ENCODE measurements around the gene ABLIM2.
A peak's percentile ranks its signal among the peaks of the same experiment; 100 is the strongest.

ABLIM2 gene

DNA sequence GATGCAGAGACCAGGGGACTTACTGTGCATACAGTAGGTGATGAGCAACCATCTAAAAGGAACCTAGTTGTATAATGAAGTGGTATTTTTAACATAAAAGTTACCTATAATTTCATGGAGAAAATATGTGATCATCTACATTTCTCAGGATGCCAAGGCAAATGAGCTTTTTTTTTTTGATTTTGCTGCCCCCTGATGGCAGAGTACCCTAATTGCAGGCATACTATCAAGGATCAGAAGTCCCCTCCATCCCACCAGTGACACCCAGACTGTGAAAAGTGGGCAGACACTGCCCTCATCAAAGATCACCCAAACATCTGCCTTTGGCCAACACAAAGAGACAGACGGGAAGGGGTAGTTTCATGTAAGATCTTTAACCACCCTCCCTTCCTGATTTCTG is 9.6 kb upstream of the ABLIM2 start:
- TF ChIP-seq JUND (IDR thresholded peaks at IDR 0.05; ENCODE audit: low read depth) = no peak
- in situ Hi-C loops (cut with HindIII; ENCODE audit: low pct_unique_long_range_greater_than_20kb, low sequenced_read_pairs) = no loop called here
- DNase-seq (ENCODE audit: low read depth in 1 of 2, low spot score in 1 of 2) = no peak

DNA sequence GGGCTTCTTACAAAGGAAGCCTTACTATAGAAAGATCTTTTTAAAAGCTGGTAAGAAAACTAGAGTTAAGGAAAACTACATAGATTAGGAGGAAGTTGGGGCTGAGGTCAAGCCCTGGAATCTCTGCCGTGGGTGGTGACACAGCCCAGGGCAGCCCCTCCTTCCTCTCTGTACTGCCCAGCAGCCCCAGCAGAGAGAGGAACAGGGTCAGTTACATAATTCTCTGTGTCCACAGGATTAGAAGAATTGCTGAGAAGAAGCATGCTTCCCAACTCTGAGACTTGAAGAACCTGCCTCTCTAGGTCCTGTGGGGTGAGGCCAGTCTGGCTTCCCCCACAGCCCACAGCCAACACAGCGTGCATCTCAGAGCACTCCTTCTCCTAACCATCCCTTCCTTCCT is 9.2 kb upstream of the ABLIM2 start:
- no peak for TF ChIP-seq JUND (IDR thresholded peaks at IDR 0.05; ENCODE audit: low read depth)
- in situ Hi-C loops (cut with HindIII; ENCODE audit: low pct_unique_long_range_greater_than_20kb, low sequenced_read_pairs) = no loop called here
- no peak for DNase-seq (ENCODE audit: low read depth in 1 of 2, low spot score in 1 of 2)

- no peak for TF ChIP-seq JUND (IDR thresholded peaks at IDR 0.05; ENCODE audit: low read depth)
- in situ Hi-C loops (cut with HindIII; ENCODE audit: low pct_unique_long_range_greater_than_20kb, low sequenced_read_pairs) = no loop called here
- no peak for DNase-seq (ENCODE audit: low read depth in 1 of 2, low spot score in 1 of 2)
Measured at GRCh38 chr4:8167291-8167690, 8.7 kb upstream of the ABLIM2 start.

- no peak for TF ChIP-seq JUND (IDR thresholded peaks at IDR 0.05; ENCODE audit: low read depth)
- no peak for DNase-seq (ENCODE audit: low read depth in 1 of 2, low spot score in 1 of 2)
- in situ Hi-C loops (cut with HindIII; ENCODE audit: low pct_unique_long_range_greater_than_20kb, low sequenced_read_pairs) = no loop called here
Measured at GRCh38 chr4:8165374-8165896, 6.8 kb upstream of the ABLIM2 start.

GRCh38 chr4:8164687-8165086 is 6.1 kb upstream of the ABLIM2 start:
- no peak for TF ChIP-seq JUND (IDR thresholded peaks at IDR 0.05; ENCODE audit: low read depth)
- DNase-seq (ENCODE audit: low read depth in 1 of 2, low spot score in 1 of 2) = no peak
- in situ Hi-C loops (cut with HindIII; ENCODE audit: low pct_unique_long_range_greater_than_20kb, low sequenced_read_pairs) = no loop called here

- in situ Hi-C loops (cut with HindIII; ENCODE audit: low pct_unique_long_range_greater_than_20kb, low sequenced_read_pairs) = no loop called here
- DNase-seq (ENCODE audit: low read depth in 1 of 2, low spot score in 1 of 2) = no peak
- TF ChIP-seq JUND (IDR thresholded peaks at IDR 0.05; ENCODE audit: low read depth) = no peak
Measured at GRCh38 chr4:8164194-8164565, 5.6 kb upstream of the ABLIM2 start.

DNA sequence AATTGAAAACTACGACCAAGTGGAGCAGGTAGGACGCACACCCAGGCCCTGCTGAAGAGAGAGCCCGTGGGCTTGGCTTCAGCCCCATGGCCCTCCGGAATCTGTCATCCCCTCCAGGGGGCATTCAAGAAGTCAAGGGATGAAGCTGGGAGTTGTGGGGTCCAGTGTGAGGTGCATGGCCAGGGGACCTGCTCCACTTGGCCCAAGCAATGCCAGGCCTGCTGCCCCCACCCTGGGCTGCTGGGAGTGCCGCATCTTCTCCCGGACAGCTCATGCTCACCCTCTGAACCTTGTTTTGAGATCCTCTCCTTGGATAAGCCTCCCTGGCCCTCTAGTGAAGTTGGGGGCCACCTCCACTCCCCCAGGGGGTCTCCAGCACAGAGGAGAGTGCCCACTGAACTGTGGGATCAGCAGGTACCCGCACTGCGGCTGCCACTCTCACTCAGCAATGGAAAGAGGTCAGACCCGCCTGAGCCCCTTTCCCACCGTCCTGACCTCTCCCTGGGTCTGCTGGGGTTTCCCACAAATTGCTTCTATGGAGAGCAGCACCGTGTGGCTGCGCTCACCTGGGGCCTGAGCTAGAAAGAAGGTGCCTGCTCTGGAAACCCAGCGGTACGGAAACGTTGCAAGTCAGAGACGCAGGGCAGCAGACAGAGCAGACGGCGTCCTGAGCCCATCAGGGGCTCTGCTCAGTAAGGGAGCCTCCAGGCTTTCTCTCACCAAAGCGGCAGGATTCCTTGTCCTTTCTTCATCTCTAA is 5.0 kb upstream of the ABLIM2 start:
- in situ Hi-C loops (cut with HindIII; ENCODE audit: low pct_unique_long_range_greater_than_20kb, low sequenced_read_pairs) = no loop called here
- no peak for DNase-seq (ENCODE audit: low read depth in 1 of 2, low spot score in 1 of 2)
- TF ChIP-seq JUND (IDR thresholded peaks at IDR 0.05; ENCODE audit: low read depth) = no peak

- in situ Hi-C loops (cut with HindIII; ENCODE audit: low pct_unique_long_range_greater_than_20kb, low sequenced_read_pairs) = no loop called here
Measured at GRCh38 chr4:8163026-8163425, 4.4 kb upstream of the ABLIM2 start.

DNA sequence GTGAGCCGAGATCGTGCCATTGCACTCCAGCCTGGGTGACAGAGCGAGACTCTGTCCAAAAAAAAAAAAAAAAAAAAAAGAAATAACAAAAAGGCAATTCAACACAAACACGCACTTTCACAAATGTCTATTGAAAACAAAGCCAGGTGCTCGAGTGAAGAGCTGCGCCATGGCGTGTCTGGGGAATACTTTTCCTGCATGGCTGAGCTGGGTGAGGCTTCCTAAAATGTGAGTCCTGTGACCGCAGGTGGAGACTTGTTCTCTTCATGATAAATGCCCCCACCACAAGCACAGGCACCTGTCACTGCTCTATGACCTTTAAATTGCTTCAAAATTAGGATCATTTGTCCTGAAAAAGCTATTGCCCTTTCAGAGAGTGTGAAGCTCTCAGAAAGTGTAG is 4.0 kb upstream of the ABLIM2 start:
- in situ Hi-C loops (cut with HindIII; ENCODE audit: low pct_unique_long_range_greater_than_20kb, low sequenced_read_pairs) = no loop called here
- no peak for TF ChIP-seq JUND (IDR thresholded peaks at IDR 0.05; ENCODE audit: low read depth)
- no peak for DNase-seq (ENCODE audit: low read depth in 1 of 2, low spot score in 1 of 2)

More at GRCh38 chr4:8163026-8163425, 4.4 kb upstream of the ABLIM2 start:
- no peak for DNase-seq (ENCODE audit: low read depth in 1 of 2, low spot score in 1 of 2)
- TF ChIP-seq JUND (IDR thresholded peaks at IDR 0.05; ENCODE audit: low read depth) = no peak

GRCh38 chr4:8160572-8160971 is 2.0 kb upstream of the ABLIM2 start:
- in situ Hi-C loops (cut with HindIII; ENCODE audit: low pct_unique_long_range_greater_than_20kb, low sequenced_read_pairs) = no loop called here
- DNase-seq (ENCODE audit: low read depth in 1 of 2, low spot score in 1 of 2) = peak in 1 of 2 experiments; percentile 32
- no peak for TF ChIP-seq JUND (IDR thresholded peaks at IDR 0.05; ENCODE audit: low read depth)

- in situ Hi-C loops (cut with HindIII; ENCODE audit: low pct_unique_long_range_greater_than_20kb, low sequenced_read_pairs) = no loop called here
- DNase-seq (ENCODE audit: low read depth in 1 of 2, low spot score in 1 of 2) = no peak
- no peak for TF ChIP-seq JUND (IDR thresholded peaks at IDR 0.05; ENCODE audit: low read depth)
Measured at GRCh38 chr4:8160233-8160560, 1.6 kb upstream of the ABLIM2 start.

DNA sequence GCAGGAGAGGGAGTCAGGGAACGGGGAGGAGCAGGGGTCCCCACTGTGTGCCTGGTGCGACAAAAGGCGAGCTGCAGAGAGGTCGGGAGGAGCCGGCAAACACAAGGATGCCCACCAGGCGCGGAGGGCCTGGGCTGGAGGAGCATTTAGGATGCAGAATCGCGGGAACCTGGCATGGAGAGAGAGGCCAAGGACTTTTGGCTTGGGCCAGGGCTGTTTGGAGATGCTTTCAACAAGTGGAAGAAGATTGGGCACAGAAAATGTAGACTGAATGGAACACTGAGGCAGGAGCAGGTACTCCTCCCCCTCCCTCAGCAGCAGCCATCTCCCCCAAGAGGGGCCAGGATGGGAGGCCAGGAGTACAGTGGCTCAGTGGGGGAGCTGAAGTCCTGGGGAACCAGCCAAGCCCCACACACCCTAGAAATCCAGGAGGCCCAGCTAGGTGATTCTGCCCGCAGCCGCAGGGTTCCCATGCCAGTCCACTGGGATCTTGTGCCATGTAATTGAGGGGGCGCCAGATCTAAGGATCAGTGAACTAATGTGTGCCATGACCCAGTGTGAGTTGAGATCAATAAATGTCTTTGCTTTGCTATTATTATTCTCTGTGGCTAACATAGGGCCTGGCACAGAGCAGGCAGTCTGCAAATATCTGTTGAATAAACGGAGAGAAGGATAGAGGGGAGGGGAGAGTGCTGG is 1.1 kb upstream of the ABLIM2 start:
- TF ChIP-seq JUND (IDR thresholded peaks at IDR 0.05; ENCODE audit: low read depth) = no peak
- in situ Hi-C loops (cut with HindIII; ENCODE audit: low pct_unique_long_range_greater_than_20kb, low sequenced_read_pairs) = no loop called here
- no peak for DNase-seq (ENCODE audit: low read depth in 1 of 2, low spot score in 1 of 2)

DNA sequence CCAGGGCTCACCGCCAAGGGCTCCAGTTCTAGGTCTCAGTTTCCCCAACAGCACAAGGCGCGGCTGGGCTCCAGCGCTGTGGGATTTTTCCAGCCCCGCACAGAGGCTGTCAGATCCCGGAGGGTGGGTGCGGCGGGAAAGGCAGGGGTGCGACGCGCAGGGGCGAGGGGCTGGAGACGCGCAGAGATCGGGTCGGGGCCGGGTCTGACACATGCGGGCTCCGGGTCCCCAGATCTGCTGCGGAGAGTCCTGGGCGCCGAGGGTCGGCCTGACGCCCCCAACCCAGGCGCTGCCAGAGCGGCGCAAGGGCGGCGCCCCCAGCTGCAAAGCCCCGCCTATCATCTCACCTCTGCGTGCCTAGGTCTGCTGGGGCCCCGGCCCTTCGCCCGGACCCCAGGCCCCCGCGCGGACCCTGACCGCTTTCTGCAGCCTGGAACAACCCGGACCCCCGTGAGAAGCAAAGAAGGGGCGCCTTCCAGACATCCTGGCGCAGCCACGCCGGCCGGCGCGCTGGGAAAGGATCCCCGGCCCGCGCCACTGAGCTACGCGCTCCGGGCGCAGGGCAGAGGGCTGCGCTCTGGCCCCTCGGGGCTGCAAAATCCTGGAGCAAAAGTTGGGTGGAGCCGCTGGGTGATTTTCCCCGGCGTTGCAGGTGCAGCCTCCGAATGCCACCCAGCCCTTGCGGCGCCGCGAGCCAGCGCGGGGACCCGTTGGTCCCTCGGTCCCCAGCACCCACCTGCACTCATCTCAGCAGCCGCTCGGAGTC is 486 bp downstream of the ABLIM2 start:
- TF ChIP-seq JUND (IDR thresholded peaks at IDR 0.05; ENCODE audit: low read depth) = no peak
- DNase-seq (ENCODE audit: low read depth in 1 of 2, low spot score in 1 of 2) = no peak
- in situ Hi-C loops (cut with HindIII; ENCODE audit: low pct_unique_long_range_greater_than_20kb, low sequenced_read_pairs) = no loop called here

Data from T47D (cell line).